WTC11 (cell line): ENCODE data around the gene SHISA7.

Source experiments
- ATF3 ChIP-seq: sonication (generic); formaldehyde crosslinking; conservative IDR thresholded peaks from 2 replicates; pipeline ENCODE4 v1.8.1; 2022; ENCODE audit warnings: mild to moderate bottlenecking, missing genetic modification reagents
- ATF6 ChIP-seq: sonication (generic); formaldehyde crosslinking; IDR thresholded peaks from 2 replicates; pipeline ENCODE4 v1.8.1; 2023; ENCODE audit warnings: mild to moderate bottlenecking, missing genetic modification reagents
- CTCF ChIP-seq: fragments of 200-600 bp; IDR thresholded peaks from 2 replicates; pipeline ENCODE4 v1.8.0; 2022; ENCODE audit warnings: antibody characterized with exemption
- ESRRA ChIP-seq: sonication (generic); formaldehyde crosslinking; IDR thresholded peaks from 2 replicates; pipeline ENCODE4 v1.8.1; 2022; ENCODE audit warnings: mild to moderate bottlenecking, missing genetic modification reagents, borderline replicate concordance
- FOXP4 ChIP-seq: sonication (generic); formaldehyde crosslinking; IDR thresholded peaks from 2 replicates; pipeline ENCODE4 v1.8.0; 2022; ENCODE audit warnings: mild to moderate bottlenecking, missing genetic modification reagents
- JUN ChIP-seq: sonication (generic); formaldehyde crosslinking; IDR thresholded peaks from 2 replicates; pipeline ENCODE4 v1.8.0; 2023; ENCODE audit warnings: mild to moderate bottlenecking, missing genetic modification reagents
- STAT6 ChIP-seq: sonication (generic); formaldehyde crosslinking; conservative IDR thresholded peaks from 2 replicates; pipeline ENCODE4 v1.8.1; 2023; ENCODE audit warnings: mild to moderate bottlenecking, low read depth, missing genetic modification reagents, moderate library complexity
- TCF7 ChIP-seq: sonication (generic); formaldehyde crosslinking; IDR thresholded peaks from 2 replicates; pipeline ENCODE4 v1.8.0; 2022; ENCODE audit warnings: mild to moderate bottlenecking, low read depth, missing genetic modification reagents, moderate library complexity
- ZNF121 ChIP-seq: sonication (generic); formaldehyde crosslinking; IDR thresholded peaks from 2 replicates; pipeline ENCODE4 v1.8.0; 2023; ENCODE audit warnings: missing genetic modification reagents
- ZNF512 ChIP-seq: sonication (generic); formaldehyde crosslinking; IDR thresholded peaks from 2 replicates; pipeline ENCODE4 v1.8.1; 2022; ENCODE audit warnings: missing genetic modification reagents, borderline replicate concordance
- ZSCAN18 ChIP-seq: fragments of 250-450 bp; sonication (Bioruptor Pico); IDR thresholded peaks from 2 replicates; pipeline ENCODE4 v2.1.2; 2022; ENCODE audit warnings: mild to moderate bottlenecking, moderate library complexity

GRCh38 chr19:55408533-55408872, 34.6 kb downstream of the SHISA7 start:
- no peak for TF ChIP-seq FOXP4 (CRISPR knock-in tag)
- TF ChIP-seq CTCF: no peak
- no peak for TF ChIP-seq ZNF512 (CRISPR knock-in tag)
- no peak for TF ChIP-seq STAT6
- no peak for TF ChIP-seq ZSCAN18
- no peak for TF ChIP-seq ZNF121 (CRISPR knock-in tag)
- TF ChIP-seq TCF7: no peak
- no peak for TF ChIP-seq ATF3 (CRISPR knock-in tag)
- no peak for TF ChIP-seq ATF6 (CRISPR knock-in tag)
- TF ChIP-seq JUN (CRISPR knock-in tag): no peak
- no peak for TF ChIP-seq ESRRA
